ENCODE measurements around the gene MYOZ3.

MYOZ3 gene

GRCh38 chr5:150638488-150639376 lies 22.3 kb upstream of the MYOZ3 start:
- TF ChIP-seq CTCF (IDR thresholded peaks at IDR 0.05; ENCODE audit: control extremely low read depth, extremely low read depth, low read depth, missing control alignments): no peak
- DNase-seq (ENCODE audit: extremely low spot score): no peak
- CTCF ChIA-PET: interaction anchor here (1.2 to 2.6 kb wide), 7 partner anchors 10 to 208 kb away, joined by 3 to 13 read pairs (median 4); partner anchors contain the start of gene IRGM
- POLR2A ChIA-PET: no interaction called here

- ChIA-PET POLR2A (no interaction called here), CTCF (interaction anchor here (1.2 to 2.6 kb wide), 6 partner anchors 10 to 207 kb away, joined by 3 to 13 read pairs (median 4); partner anchors contain the start of gene IRGM)
- no peak for DNase-seq (ENCODE audit: extremely low spot score)
- TF ChIP-seq CTCF (IDR thresholded peaks at IDR 0.05; ENCODE audit: control extremely low read depth, extremely low read depth, low read depth, missing control alignments): no peak
Measured at GRCh38 chr5:150639377-150639692, 21.7 kb upstream of the MYOZ3 start.

- CTCF ChIA-PET: interaction anchor here (1.4 to 2.6 kb wide), 4 partner anchors 35 to 207 kb away, joined by 3 to 13 read pairs (median 4); partner anchors contain the start of gene IRGM
- POLR2A ChIA-PET: no interaction called here
- TF ChIP-seq CTCF (IDR thresholded peaks at IDR 0.05; ENCODE audit: control extremely low read depth, extremely low read depth, low read depth, missing control alignments): no peak
- DNase-seq (ENCODE audit: extremely low spot score): no peak
Measured at GRCh38 chr5:150639751-150640150, 21.3 kb upstream of the MYOZ3 start.

- DNase-seq (ENCODE audit: extremely low spot score): no peak
- POLR2A ChIA-PET: no interaction called here
- TF ChIP-seq CTCF (IDR thresholded peaks at IDR 0.05; ENCODE audit: control extremely low read depth, extremely low read depth, low read depth, missing control alignments): no peak
- CTCF ChIA-PET: interaction anchor here (3.9 kb wide), 1 partner anchor 12 kb away, joined by 12 read pairs; no protein-coding TSS in a partner anchor
Measured at GRCh38 chr5:150640311-150641005, 20.6 kb upstream of the MYOZ3 start, which contains the start of gene SYNPO. Gene SYNPO, plus strand, starts transcription at chr5:150640660. Its CDS starts 7,616 bp downstream, at chr5:150648276.

- no peak for DNase-seq (ENCODE audit: extremely low spot score)
- ChIA-PET CTCF (interaction anchor here (1.9 to 3.9 kb wide), 2 partner anchors 12 to 81 kb away, joined by 7 to 12 read pairs; no protein-coding TSS in a partner anchor), POLR2A (interaction anchor here (0.6 kb wide), 1 partner anchor 162 kb away, joined by 3 read pairs; no protein-coding TSS in a partner anchor)
- TF ChIP-seq CTCF (IDR thresholded peaks at IDR 0.05; ENCODE audit: control extremely low read depth, extremely low read depth, low read depth, missing control alignments): no peak
Measured at GRCh38 chr5:150641006-150641570, 20.0 kb upstream of the MYOZ3 start.
